Liver (tissue), 9 donors: ENCODE data around the gene DEAF1. TPM values are rescaled to one million over a fixed set of nuclear protein-coding genes. Genes with fewer than 3 reads are reported as not detected.

Source experiments
- DNase-seq: peaks from one replicate; pipeline ENCODE4 v3.0.0-alpha.2; 2017; ENCODE audit warnings: low spot score
- H3K27ac ChIP-seq, 2 donors: one replicate each; pipeline ENCODE4 v1.7.0; 2013; ENCODE audit warnings: inconsistent platforms in 2 of 2, low read length in 2 of 2, control low read depth in 1 of 2, low read depth in 1 of 2, mild to moderate bottlenecking in 1 of 2
- H3K27me3 ChIP-seq, 4 donors: one replicate each; pipeline versions ENCODE4 v1.6.1 to v1.7.0; 2013; ENCODE audit warnings: low read length in 3 of 4, inconsistent platforms in 1 of 4, mild to moderate bottlenecking in 1 of 4, moderate library complexity in 1 of 4; ENCODE audit not compliant: control insufficient read depth in 4 of 4, insufficient read depth in 4 of 4
- H3K36me3 ChIP-seq, 4 donors: one replicate each; pipeline versions ENCODE4 v1.6.1 to v1.7.0; 2013; ENCODE audit warnings: low read length in 3 of 4, mild to moderate bottlenecking in 3 of 4, low read depth in 1 of 4, moderate library complexity in 1 of 4; ENCODE audit not compliant: control insufficient read depth in 4 of 4, insufficient read depth in 3 of 4
- H3K4me1 ChIP-seq, 4 donors: one replicate each; pipeline versions ENCODE4 v1.6.1 to v1.7.0; 2013; ENCODE audit warnings: low read length in 3 of 4, mild to moderate bottlenecking in 3 of 4, moderate library complexity in 1 of 4; ENCODE audit not compliant: control insufficient read depth in 4 of 4, insufficient read depth in 4 of 4
- H3K4me3 ChIP-seq, 3 donors: one replicate each; pipeline versions ENCODE4 v1.6.1 to v1.7.0; 2013; ENCODE audit warnings: low read length in 3 of 3, control low read depth in 1 of 3, low read depth in 1 of 3, mild to moderate bottlenecking in 1 of 3
- H3K9ac ChIP-seq, 2 donors: one replicate each; pipeline ENCODE4 v1.7.0; 2013; ENCODE audit warnings: low read length in 2 of 2, mild to moderate bottlenecking in 2 of 2, moderate library complexity in 2 of 2, control low read depth in 1 of 2, low read depth in 1 of 2
- H3K9me3 ChIP-seq, 4 donors: one replicate each; pipeline versions ENCODE4 v1.6.1 to v1.7.0; 2013; ENCODE audit warnings: low read length in 3 of 4; ENCODE audit not compliant: control insufficient read depth in 4 of 4
- EGR1 ChIP-seq, 2 donors: IDR thresholded peaks; 2 replicates each; pipeline ENCODE4 v1.6.1; 2016 to 2018; ENCODE audit warnings: antibody characterized with exemption in 2 of 2, low read depth in 2 of 2
- FOXA1 ChIP-seq: IDR thresholded peaks from 2 replicates; pipeline ENCODE4 v1.6.1; 2016; ENCODE audit warnings: antibody characterized with exemption
- FOXA2 ChIP-seq: IDR thresholded peaks from 2 replicates; pipeline ENCODE4 v1.6.1; 2016; ENCODE audit warnings: antibody characterized with exemption
- GABPA ChIP-seq, 2 donors: IDR thresholded peaks in 1 of 2; conservative IDR thresholded peaks in 1 of 2; 2 replicates each; pipeline ENCODE4 v1.6.1; 2016; ENCODE audit warnings: antibody characterized with exemption in 2 of 2, mild to moderate bottlenecking in 1 of 2, moderate library complexity in 1 of 2
- HNF4A ChIP-seq, 2 donors: conservative IDR thresholded peaks; 2 replicates each; pipeline ENCODE4 v1.6.1; 2016; ENCODE audit warnings: antibody characterized with exemption in 2 of 2, mild to moderate bottlenecking in 2 of 2
- HNF4G ChIP-seq: IDR thresholded peaks from 2 replicates; pipeline ENCODE4 v1.6.1; 2016; ENCODE audit warnings: antibody characterized with exemption
- JUND ChIP-seq, 2 donors: IDR thresholded peaks; 2 replicates each; pipeline ENCODE4 v1.6.1; 2016; ENCODE audit warnings: antibody characterized with exemption in 2 of 2
- NR2F2 ChIP-seq: IDR thresholded peaks from 2 replicates; pipeline ENCODE4 v1.6.1; 2016; ENCODE audit warnings: antibody characterized with exemption
- RAD21 ChIP-seq, 2 donors: IDR thresholded peaks; 2 replicates each; pipeline ENCODE4 v1.6.1; 2016; ENCODE audit warnings: antibody characterized with exemption in 2 of 2, mild to moderate bottlenecking in 2 of 2
- RXRA ChIP-seq, 2 donors: IDR thresholded peaks; 2 replicates each; pipeline ENCODE4 v1.6.1; 2017 to 2018; ENCODE audit warnings: antibody characterized with exemption in 2 of 2, mild to moderate bottlenecking in 1 of 2
- SP1 ChIP-seq: IDR thresholded peaks from 2 replicates; pipeline ENCODE4 v1.6.1; 2018; ENCODE audit warnings: antibody characterized with exemption, mild to moderate bottlenecking
- TAF1 ChIP-seq: conservative IDR thresholded peaks from 2 replicates; pipeline ENCODE4 v1.6.1; 2016; ENCODE audit warnings: antibody characterized with exemption, mild to moderate bottlenecking
- YY1 ChIP-seq: IDR thresholded peaks from 2 replicates; pipeline ENCODE4 v1.6.1; 2016; ENCODE audit warnings: antibody characterized with exemption, mild to moderate bottlenecking
- WGBS: extraction: QIAGEN DNeasy Blood & Tissue Kit; methylation state at CpG from one replicate; pipeline ENCODE4 v1.1.7; 2013; 5-methylcytosine and 5-hydroxymethylcytosine counted together
- polyA plus RNA-seq, 2 donors: library from polyadenylated mRNA; stranded (reverse) in 1 of 2; unstranded in 1 of 2; fragments of 200-250 nt in 1 of 2; fragments of >200 nt in 1 of 2; fragmentation: Nextera tagmentation in 1 of 2; extraction: Ambion mirVana in 1 of 2; gene quantifications; one replicate each; pipeline versions ENCODE4 v1.2.1 to v1.2.3, GENCODE V29; 2013 to 2015
- total RNA-seq, 2 donors: library from RNA; depleted of rRNA; stranded (reverse); fragments of >200 nt; gene quantifications; one replicate each; pipeline ENCODE4 v1.2.3, GENCODE V29; 2014
- TF ChIP-seq, protein P1 (sequence below): IDR thresholded peaks from 2 replicates; pipeline ENCODE4 v1.6.1; 2016; ENCODE audit warnings: antibody characterized with exemption
- TF ChIP-seq, protein P2 (sequence below): IDR thresholded peaks from 2 replicates; pipeline ENCODE4 v1.6.1; 2016; ENCODE audit warnings: antibody characterized with exemption, mild to moderate bottlenecking
- TF ChIP-seq, protein P3 (sequence below): fragments of 150-350 bp; IDR thresholded peaks from 2 replicates; pipeline ENCODE4 v1.5.1; 2017; ENCODE audit warnings: improper control_type of control experiment, low read depth, low read length; ENCODE audit not compliant: missing input control
- TF ChIP-seq, protein P4 (sequence below): IDR thresholded peaks from 2 replicates; pipeline ENCODE4 v1.6.1; 2016; ENCODE audit warnings: antibody characterized with exemption
- TF ChIP-seq, protein P5 (sequence below): IDR thresholded peaks from 2 replicates; pipeline ENCODE4 v1.6.1; 2016; ENCODE audit warnings: antibody characterized with exemption
- donor health status: healthy.
- donor health status: healthy.
- donor health status: healthy.
- donor health status: healthy.
- donor health status: healthy.

The DEAF1 gene
- total and polyA plus RNA-seq, 4 donors, result 7.0 to 11.4 (median 10.1) TPM

DNA sequence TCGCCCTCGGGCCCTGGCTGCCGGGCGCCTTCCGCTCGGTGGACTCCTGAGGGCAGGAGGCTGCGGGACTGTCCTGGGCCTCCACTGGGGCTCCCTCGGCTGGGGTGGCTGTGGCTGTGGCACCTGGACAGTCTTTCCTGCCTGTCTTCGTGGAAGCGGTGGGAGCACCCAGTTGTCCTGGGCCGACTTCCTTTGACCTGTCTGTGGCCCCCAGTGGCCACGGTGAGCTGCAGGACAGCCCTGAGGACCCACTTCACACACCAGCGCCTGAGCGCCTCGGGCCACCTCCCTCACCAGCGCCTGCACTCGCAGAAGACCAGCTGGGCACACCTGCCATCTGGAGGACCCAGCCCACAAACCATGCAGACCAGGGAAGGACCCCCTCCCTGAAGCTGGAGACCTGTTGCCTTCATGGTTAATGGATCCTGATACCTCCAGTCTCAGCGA lies 9.2 kb upstream of the DEAF1 start:
- TF ChIP-seq HNF4A (conservative IDR thresholded peaks at IDR 0.05), result no peak
- TF ChIP-seq GABPA (IDR thresholded peaks at IDR 0.05 in 1 of 2, conservative IDR thresholded peaks at IDR 0.05 in 1 of 2), result no peak
- TF ChIP-seq TAF1, result no peak
- no peak for TF ChIP-seq JUND (IDR thresholded peaks at IDR 0.05)
- no peak for TF ChIP-seq YY1
- TF ChIP-seq, protein P1, sequence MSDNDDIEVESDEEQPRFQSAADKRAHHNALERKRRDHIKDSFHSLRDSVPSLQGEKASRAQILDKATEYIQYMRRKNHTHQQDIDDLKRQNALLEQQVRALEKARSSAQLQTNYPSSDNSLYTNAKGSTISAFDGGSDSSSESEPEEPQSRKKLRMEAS, result no peak
- TF ChIP-seq SP1, result no peak
- TF ChIP-seq NR2F2, result no peak
- TF ChIP-seq, protein P2, sequence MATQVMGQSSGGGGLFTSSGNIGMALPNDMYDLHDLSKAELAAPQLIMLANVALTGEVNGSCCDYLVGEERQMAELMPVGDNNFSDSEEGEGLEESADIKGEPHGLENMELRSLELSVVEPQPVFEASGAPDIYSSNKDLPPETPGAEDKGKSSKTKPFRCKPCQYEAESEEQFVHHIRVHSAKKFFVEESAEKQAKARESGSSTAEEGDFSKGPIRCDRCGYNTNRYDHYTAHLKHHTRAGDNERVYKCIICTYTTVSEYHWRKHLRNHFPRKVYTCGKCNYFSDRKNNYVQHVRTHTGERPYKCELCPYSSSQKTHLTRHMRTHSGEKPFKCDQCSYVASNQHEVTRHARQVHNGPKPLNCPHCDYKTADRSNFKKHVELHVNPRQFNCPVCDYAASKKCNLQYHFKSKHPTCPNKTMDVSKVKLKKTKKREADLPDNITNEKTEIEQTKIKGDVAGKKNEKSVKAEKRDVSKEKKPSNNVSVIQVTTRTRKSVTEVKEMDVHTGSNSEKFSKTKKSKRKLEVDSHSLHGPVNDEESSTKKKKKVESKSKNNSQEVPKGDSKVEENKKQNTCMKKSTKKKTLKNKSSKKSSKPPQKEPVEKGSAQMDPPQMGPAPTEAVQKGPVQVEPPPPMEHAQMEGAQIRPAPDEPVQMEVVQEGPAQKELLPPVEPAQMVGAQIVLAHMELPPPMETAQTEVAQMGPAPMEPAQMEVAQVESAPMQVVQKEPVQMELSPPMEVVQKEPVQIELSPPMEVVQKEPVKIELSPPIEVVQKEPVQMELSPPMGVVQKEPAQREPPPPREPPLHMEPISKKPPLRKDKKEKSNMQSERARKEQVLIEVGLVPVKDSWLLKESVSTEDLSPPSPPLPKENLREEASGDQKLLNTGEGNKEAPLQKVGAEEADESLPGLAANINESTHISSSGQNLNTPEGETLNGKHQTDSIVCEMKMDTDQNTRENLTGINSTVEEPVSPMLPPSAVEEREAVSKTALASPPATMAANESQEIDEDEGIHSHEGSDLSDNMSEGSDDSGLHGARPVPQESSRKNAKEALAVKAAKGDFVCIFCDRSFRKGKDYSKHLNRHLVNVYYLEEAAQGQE, result no peak
- TF ChIP-seq RXRA (IDR thresholded peaks at IDR 0.05), result no peak
- no peak for TF ChIP-seq FOXA2
- TF ChIP-seq, protein P3, sequence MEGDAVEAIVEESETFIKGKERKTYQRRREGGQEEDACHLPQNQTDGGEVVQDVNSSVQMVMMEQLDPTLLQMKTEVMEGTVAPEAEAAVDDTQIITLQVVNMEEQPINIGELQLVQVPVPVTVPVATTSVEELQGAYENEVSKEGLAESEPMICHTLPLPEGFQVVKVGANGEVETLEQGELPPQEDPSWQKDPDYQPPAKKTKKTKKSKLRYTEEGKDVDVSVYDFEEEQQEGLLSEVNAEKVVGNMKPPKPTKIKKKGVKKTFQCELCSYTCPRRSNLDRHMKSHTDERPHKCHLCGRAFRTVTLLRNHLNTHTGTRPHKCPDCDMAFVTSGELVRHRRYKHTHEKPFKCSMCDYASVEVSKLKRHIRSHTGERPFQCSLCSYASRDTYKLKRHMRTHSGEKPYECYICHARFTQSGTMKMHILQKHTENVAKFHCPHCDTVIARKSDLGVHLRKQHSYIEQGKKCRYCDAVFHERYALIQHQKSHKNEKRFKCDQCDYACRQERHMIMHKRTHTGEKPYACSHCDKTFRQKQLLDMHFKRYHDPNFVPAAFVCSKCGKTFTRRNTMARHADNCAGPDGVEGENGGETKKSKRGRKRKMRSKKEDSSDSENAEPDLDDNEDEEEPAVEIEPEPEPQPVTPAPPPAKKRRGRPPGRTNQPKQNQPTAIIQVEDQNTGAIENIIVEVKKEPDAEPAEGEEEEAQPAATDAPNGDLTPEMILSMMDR, result no peak
- TF ChIP-seq, protein P4, sequence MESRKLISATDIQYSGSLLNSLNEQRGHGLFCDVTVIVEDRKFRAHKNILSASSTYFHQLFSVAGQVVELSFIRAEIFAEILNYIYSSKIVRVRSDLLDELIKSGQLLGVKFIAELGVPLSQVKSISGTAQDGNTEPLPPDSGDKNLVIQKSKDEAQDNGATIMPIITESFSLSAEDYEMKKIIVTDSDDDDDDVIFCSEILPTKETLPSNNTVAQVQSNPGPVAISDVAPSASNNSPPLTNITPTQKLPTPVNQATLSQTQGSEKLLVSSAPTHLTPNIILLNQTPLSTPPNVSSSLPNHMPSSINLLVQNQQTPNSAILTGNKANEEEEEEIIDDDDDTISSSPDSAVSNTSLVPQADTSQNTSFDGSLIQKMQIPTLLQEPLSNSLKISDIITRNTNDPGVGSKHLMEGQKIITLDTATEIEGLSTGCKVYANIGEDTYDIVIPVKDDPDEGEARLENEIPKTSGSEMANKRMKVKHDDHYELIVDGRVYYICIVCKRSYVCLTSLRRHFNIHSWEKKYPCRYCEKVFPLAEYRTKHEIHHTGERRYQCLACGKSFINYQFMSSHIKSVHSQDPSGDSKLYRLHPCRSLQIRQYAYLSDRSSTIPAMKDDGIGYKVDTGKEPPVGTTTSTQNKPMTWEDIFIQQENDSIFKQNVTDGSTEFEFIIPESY, result no peak
- TF ChIP-seq RAD21 (IDR thresholded peaks at IDR 0.05), result no peak
- TF ChIP-seq, protein P5, sequence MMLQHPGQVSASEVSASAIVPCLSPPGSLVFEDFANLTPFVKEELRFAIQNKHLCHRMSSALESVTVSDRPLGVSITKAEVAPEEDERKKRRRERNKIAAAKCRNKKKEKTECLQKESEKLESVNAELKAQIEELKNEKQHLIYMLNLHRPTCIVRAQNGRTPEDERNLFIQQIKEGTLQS, result no peak
- no peak for TF ChIP-seq EGR1 (IDR thresholded peaks at IDR 0.05; ENCODE audit: low read depth in 2 of 2)
- TF ChIP-seq HNF4G, result no peak
- TF ChIP-seq FOXA1, result no peak
- DNase-seq, result no peak
- 81% methylated on average over 18 of the region's 18 CpGs for WGBS
- peak overlapping the region; percentile 76 to 96 for H3K27ac ChIP-seq
- H3K9ac ChIP-seq, result no peak overlapping the region
- no peaks in the 10 kb centered on the region for H3K9me3 ChIP-seq
- no peaks in the 10 kb centered on the region for H3K27me3 ChIP-seq
- H3K36me3 ChIP-seq, result peaks cover 0 to 2% (median 0%) of the 10 kb centered on the region in 4 donors
- H3K4me3 ChIP-seq, result no peak overlapping the region
- peaks cover 24 to 66% (median 48%) of the 10 kb centered on the region in 4 donors for H3K4me1 ChIP-seq
